Heart left ventricle (tissue), 16 donors: Measurements from ENCODE around the gene CHRM2. TPM values are rescaled to one million over a fixed set of nuclear protein-coding genes. Genes with fewer than 3 reads are reported as not detected.
A peak's percentile ranks its signal among the peaks of the same experiment; 100 is the strongest.

Source experiments
- ATAC-seq, 4 donors: fragments of 200-7000 bp; cut with Tn5 transposase; one replicate each; pipeline ENCODE4 v1.9.1; 2020 to 2022; ENCODE audit warnings: moderate library complexity in 4 of 4, mild to moderate bottlenecking in 3 of 4, moderate number of reproducible peaks in 1 of 4
- DNase-seq, 5 donors: peaks; one replicate each; pipeline ENCODE4 v3.0.0-alpha.2; 2020
- H3K27ac ChIP-seq, 12 donors: fragments of 200-600 bp; sonication (generic) in 4 of 12; one replicate each; pipeline versions ENCODE4 v1.5.0 to v1.8.0; 2016 to 2022; ENCODE audit warnings: mild to moderate bottlenecking in 2 of 12
- H3K27me3 ChIP-seq, 9 donors: fragments of 200-600 bp; sonication (generic) in 2 of 9; one replicate each; pipeline versions ENCODE4 v1.5.1 to v1.8.0; 2016 to 2022; ENCODE audit warnings: mild to moderate bottlenecking in 3 of 9
- H3K36me3 ChIP-seq, 9 donors: fragments of 200-600 bp; sonication (generic) in 2 of 9; one replicate each; pipeline versions ENCODE4 v1.5.0 to v1.8.0; 2018 to 2022; ENCODE audit warnings: mild to moderate bottlenecking in 2 of 9
- H3K4me1 ChIP-seq, 12 donors: fragments of 200-600 bp; sonication (generic) in 4 of 12; one replicate each; pipeline versions ENCODE4 v1.5.0 to v1.8.0; 2016 to 2022; ENCODE audit warnings: mild to moderate bottlenecking in 3 of 12
- H3K4me3 ChIP-seq, 12 donors: fragments of 200-600 bp; sonication (generic) in 4 of 12; one replicate each; pipeline versions ENCODE4 v1.5.0 to v1.8.0; 2017 to 2022; ENCODE audit warnings: mild to moderate bottlenecking in 9 of 12, moderate library complexity in 4 of 12
- H3K9me3 ChIP-seq, 12 donors: fragments of 200-600 bp; sonication (generic) in 4 of 12; one replicate each; pipeline versions ENCODE4 v1.5.0 to v1.8.0; 2016 to 2022; ENCODE audit warnings: mild to moderate bottlenecking in 1 of 12
- POLR2A ChIP-seq, 2 donors: fragments of 450-650 bp; IDR thresholded peaks; one replicate each; pipeline ENCODE4 v1.6.1; 2017; ENCODE audit warnings: antibody characterized with exemption in 2 of 2, mild to moderate bottlenecking in 2 of 2, moderate library complexity in 2 of 2
- WGBS, 4 donors: extraction: QIAGEN DNeasy Blood & Tissue Kit in 2 of 4; methylation state at CpG; one replicate each; pipeline versions ENCODE4 v1.1.5 to v1.1.7; 2013 to 2018; 5-methylcytosine and 5-hydroxymethylcytosine counted together
- intact Hi-C, 10 donors: fragments of 100-400 bp; cut with DNase I; formaldehyde crosslinking; loops; one replicate each; pipeline versions ENCODE4 v1.11.1 to v1.14.2; 2022
- polyA plus RNA-seq, 2 donors: library from polyadenylated mRNA; stranded (reverse); fragments of 200-250 nt; gene quantifications; one replicate each; pipeline ENCODE4 v1.2.3, GENCODE V29; 2013
- total RNA-seq, 9 donors: library from RNA; depleted of rRNA in 2 of 9; stranded (reverse); fragments of >200 nt in 2 of 9; fragmentation: NEBNext Ultra II Directional in 3 of 9; extraction: Animal tissue kit (Norgen Biotek cat#: 25700) in 3 of 9; gene quantifications; one replicate each; pipeline versions ENCODE4 v1.1.0 to v1.2.4, GENCODE V29; 2016 to 2023
- TF ChIP-seq, protein P1 (sequence below), 12 donors: fragments of 200-600 bp; sonication (generic) in 4 of 12; IDR thresholded peaks; one replicate each; pipeline versions ENCODE4 v1.5.0 to v1.8.0; 2018 to 2022; ENCODE audit warnings: antibody characterized with exemption in 12 of 12, mild to moderate bottlenecking in 5 of 12
- donor health status: ischemic (EF 13 %, LVEDD 7.1; RV severe dilation, severe dysfunction).
- donor health status: healthy with polysubstance abuse.
- donor health status: DM: no; HTN: yes; CAD: no.
- donor health status: DM: no; HTN: no; CAD: no.
- donor health status: ischemic (EF 25% LVEDD 6.9; RV normal size, moderate dysfunction).
- donor health status: ischemic (EF 25% LVEDD 5.7; RV mildly dilated, moderate dysfunction).
- donor health status: healthy.
- donor health status: DM: yes; HTN: yes; CAD: no.
- donor health status: ischemic (EF 35%, LVEDD 5.7; RV mildly dilated, moderate dysfunction).
- donor health status: nonischemic (EF 11% LVEDD 7.7; RV severe dilation, severe dysfunction).
- donor health status: DM: yes; HTN: yes; CAD: no.
- donor health status: PGD.
- donor health status: ischemic (EF 29% LVEDD 5.4; RV normal size, mild dysfunction).
- donor health status: nonischemic (EF 23%, LVEDD 6.1; RV moderate dilation, normal function).

Gene CHRM2
- total and polyA plus RNA-seq, 11 donors, result 22.2 to 124 (median 51.2) TPM

DNA sequence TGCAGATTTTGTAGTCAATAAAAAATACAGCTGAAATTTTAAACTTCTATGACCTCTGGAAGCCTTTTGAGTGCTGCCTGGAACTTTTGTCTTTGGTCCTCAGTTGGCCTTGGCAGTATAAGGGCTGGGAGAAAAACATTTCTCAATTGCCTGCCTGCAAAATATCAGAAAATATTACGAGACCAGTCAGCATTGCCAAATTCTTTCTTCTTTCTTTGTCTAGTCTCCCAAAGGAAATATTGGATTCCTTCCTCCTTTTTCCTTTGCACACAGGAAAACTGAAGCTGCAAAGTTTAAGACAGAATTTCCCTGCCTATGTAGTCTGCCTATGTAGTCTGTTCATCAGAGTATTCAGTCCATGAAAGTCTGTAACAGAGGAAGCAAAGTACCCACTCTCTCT, 95.9 kb downstream of the CHRM2 start:
- no peak overlapping the region for H3K4me3 ChIP-seq
- DNase-seq (no peak), ATAC-seq (peak in 2 of 4 donors; percentile 14 to 38)
- intact Hi-C loops, result no loop called here
- 0 to 15% (median 10%) methylated on average over 1 of the region's 1 CpG for WGBS, 4 donors
- H3K9me3 ChIP-seq, result no peaks in the 10 kb centered on the region
- peak overlapping the region in 5 of 12 donors; percentile 12 to 19 (median 17) for H3K27ac ChIP-seq
- H3K4me1 ChIP-seq, result peaks cover 0 to 20% (median 10%) of the 10 kb centered on the region in 12 donors
- H3K27me3 ChIP-seq, result no peaks in the 10 kb centered on the region
- no peak for TF ChIP-seq POLR2A (IDR thresholded peaks at IDR 0.05)
- TF ChIP-seq, protein P1, sequence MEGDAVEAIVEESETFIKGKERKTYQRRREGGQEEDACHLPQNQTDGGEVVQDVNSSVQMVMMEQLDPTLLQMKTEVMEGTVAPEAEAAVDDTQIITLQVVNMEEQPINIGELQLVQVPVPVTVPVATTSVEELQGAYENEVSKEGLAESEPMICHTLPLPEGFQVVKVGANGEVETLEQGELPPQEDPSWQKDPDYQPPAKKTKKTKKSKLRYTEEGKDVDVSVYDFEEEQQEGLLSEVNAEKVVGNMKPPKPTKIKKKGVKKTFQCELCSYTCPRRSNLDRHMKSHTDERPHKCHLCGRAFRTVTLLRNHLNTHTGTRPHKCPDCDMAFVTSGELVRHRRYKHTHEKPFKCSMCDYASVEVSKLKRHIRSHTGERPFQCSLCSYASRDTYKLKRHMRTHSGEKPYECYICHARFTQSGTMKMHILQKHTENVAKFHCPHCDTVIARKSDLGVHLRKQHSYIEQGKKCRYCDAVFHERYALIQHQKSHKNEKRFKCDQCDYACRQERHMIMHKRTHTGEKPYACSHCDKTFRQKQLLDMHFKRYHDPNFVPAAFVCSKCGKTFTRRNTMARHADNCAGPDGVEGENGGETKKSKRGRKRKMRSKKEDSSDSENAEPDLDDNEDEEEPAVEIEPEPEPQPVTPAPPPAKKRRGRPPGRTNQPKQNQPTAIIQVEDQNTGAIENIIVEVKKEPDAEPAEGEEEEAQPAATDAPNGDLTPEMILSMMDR (IDR thresholded peaks at IDR 0.05), result no peak
- H3K36me3 ChIP-seq, result no peaks in the 10 kb centered on the region

DNA sequence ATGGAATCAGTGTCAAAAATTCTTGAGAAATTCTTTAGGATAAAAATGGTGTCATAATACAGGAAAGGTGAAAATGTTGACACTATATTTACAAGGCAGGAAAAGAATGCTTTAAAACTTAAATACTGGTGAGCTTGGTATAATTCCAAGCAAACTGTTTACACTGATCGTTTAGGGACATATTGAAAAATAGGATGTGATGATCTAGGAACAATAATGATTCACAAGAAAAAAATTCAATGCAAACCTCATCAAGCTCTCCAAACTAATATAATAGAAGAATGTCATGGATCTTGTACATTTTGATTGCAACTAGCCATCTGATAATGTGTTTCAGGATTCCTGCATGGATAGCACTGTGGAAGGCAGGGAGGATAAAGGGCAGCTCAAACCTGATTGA, 98.4 kb downstream of the CHRM2 start:
- no peak for ATAC-seq
- peaks cover 0 to 23% (median 10%) of the 10 kb centered on the region in 12 donors for H3K4me1 ChIP-seq
- intact Hi-C loops, result no loop called here
- H3K9me3 ChIP-seq, result no peaks in the 10 kb centered on the region
- TF ChIP-seq POLR2A (IDR thresholded peaks at IDR 0.05), result no peak
- H3K27ac ChIP-seq, result no peak overlapping the region
- no peak overlapping the region for H3K4me3 ChIP-seq
- no peaks in the 10 kb centered on the region for H3K36me3 ChIP-seq
- no peaks in the 10 kb centered on the region for H3K27me3 ChIP-seq
- WGBS, 4 donors, result 61 to 72% (median 65%) methylated on average over 1 of the region's 1 CpG
- no peak for DNase-seq

DNA sequence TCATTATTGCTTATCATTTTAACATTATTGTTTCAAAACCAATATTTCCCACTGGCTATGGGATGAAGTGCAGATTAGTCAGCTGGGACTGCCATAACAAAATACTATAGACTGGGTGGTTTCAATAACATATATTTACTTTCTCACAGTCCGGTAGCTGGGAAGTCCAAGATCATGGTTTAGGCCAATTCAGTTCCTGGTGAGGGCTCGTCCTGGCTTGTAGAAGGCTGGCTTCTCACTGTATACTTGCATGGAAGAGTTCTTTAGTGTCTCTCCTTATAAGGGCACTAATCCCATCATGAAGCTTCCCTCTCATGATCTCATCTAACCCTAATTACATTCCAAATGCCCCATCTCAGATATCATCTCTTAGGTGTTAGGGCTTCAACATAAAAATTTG, 101.3 kb downstream of the CHRM2 start:
- H3K27me3 ChIP-seq, result no peaks in the 10 kb centered on the region
- DNase-seq (no peak), ATAC-seq (no peak)
- H3K27ac ChIP-seq, result no peak overlapping the region
- intact Hi-C loops, result no loop called here
- 39 to 80% (median 44%) methylated on average over 2 of the region's 2 CpGs for WGBS, 4 donors
- no peak overlapping the region for H3K4me3 ChIP-seq
- peaks cover 0 to 12% (median under 1%) of the 10 kb centered on the region in 12 donors for H3K4me1 ChIP-seq
- H3K36me3 ChIP-seq, result no peaks in the 10 kb centered on the region
- TF ChIP-seq, protein P1 (IDR thresholded peaks at IDR 0.05), result no peak
- TF ChIP-seq POLR2A (IDR thresholded peaks at IDR 0.05), result no peak
- no peaks in the 10 kb centered on the region for H3K9me3 ChIP-seq

DNA sequence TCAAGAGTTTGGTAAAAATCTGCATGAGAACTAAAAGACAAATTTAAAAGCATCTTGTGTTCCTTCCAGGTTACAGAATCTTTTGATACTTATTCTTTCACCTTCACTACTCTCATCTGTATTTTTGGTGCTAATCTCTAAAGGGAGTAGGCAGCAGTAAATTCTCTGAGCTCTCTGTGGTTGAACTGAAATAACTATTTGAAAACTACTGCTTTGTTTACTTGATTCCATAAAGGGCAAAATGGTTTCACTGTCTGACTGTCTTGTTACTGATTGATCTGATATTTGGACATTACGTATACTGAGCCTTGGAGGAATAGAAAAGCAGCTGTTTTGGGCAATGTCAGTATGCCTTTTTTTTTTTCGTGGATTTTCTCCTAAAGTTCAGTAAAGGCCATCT, 103.3 kb downstream of the CHRM2 start:
- no peaks in the 10 kb centered on the region for H3K36me3 ChIP-seq
- peak overlapping the region in 1 of 12 donors; percentile 3 for H3K27ac ChIP-seq
- H3K4me3 ChIP-seq, result no peak overlapping the region
- H3K4me1 ChIP-seq, result peaks cover 0 to 6% (median 0%) of the 10 kb centered on the region in 12 donors
- intact Hi-C loops, result no loop called here
- no peak for ATAC-seq
- no peak for DNase-seq
- no peaks in the 10 kb centered on the region for H3K9me3 ChIP-seq
- WGBS, 4 donors, result 77 to 87% (median 80%) methylated on average over 2 of the region's 2 CpGs
- no peaks in the 10 kb centered on the region for H3K27me3 ChIP-seq
- no peak for TF ChIP-seq POLR2A (IDR thresholded peaks at IDR 0.05)
- TF ChIP-seq, protein P1 (IDR thresholded peaks at IDR 0.05), result no peak
